PC-3 (cell line): Measurements from ENCODE around the gene TMEM94. TPM values are rescaled to one million over a fixed set of nuclear protein-coding genes. Genes with fewer than 3 reads are reported as not detected.

Source experiments
- ATAC-seq: fragments of 200-7000 bp; cut with Tn5 transposase; 2 replicates; pipeline ENCODE4 v1.9.1; 2020; ENCODE audit warnings: mild to moderate bottlenecking, moderate library complexity
- BruUV-seq: library from RNA; stranded (reverse); fragments of 400-500 nt; replicated peaks from 2 replicates; lab custom pipeline; 2021; lab: Mats Ljungman, UMichigan
- CTCF ChIA-PET: fragments of 300-600 bp; sonication (Branson Sonifier 250); formaldehyde crosslinking; loops from one replicate; lab custom pipeline; 2022; ENCODE audit warnings: antibody characterized with exemption; lab: Charles Lee
- POLR2A ChIA-PET: fragments of 300-600 bp; sonication (Branson Sonifier 250); formaldehyde crosslinking; loops from one replicate; lab custom pipeline; 2022; ENCODE audit warnings: antibody characterized with exemption; ENCODE audit not compliant: unreplicated experiment; lab: Charles Lee
- DNase-seq: peaks from one replicate; pipeline ENCODE4 v3.0.0-alpha.2; 2015
- H2AFZ ChIP-seq: fragments of 300-600 bp; sonication (generic); 2 replicates; pipeline ENCODE4 v1.6.0; 2016; ENCODE audit warnings: antibody characterized with exemption, low read length
- H3F3A ChIP-seq: fragments of 300-600 bp; sonication (generic); one replicate; pipeline ENCODE4 v1.6.0; 2017; ENCODE audit warnings: antibody characterized with exemption, low read length, control low read depth, mild to moderate bottlenecking; ENCODE audit not compliant: unreplicated experiment
- H3K27ac ChIP-seq: fragments of 300-600 bp; sonication (generic); 2 replicates; pipeline ENCODE4 v1.5.1; 2016; ENCODE audit warnings: mild to moderate bottlenecking, low read length
- H3K27me3 ChIP-seq: fragments of 300-600 bp; sonication (generic); 2 replicates; pipeline ENCODE4 v1.6.1; 2016; ENCODE audit warnings: low read length, mixed read lengths
- H3K36me3 ChIP-seq: fragments of 300-600 bp; sonication (generic); 2 replicates; pipeline ENCODE4 v1.6.1; 2016; ENCODE audit warnings: low read depth, mixed run types, low read length, mixed read lengths
- H3K4me1 ChIP-seq: fragments of 300-600 bp; sonication (generic); 2 replicates; pipeline ENCODE4 v1.5.1; 2016; ENCODE audit warnings: low read length; ENCODE audit not compliant: insufficient read depth
- H3K4me2 ChIP-seq: fragments of 300-600 bp; sonication (generic); 2 replicates; pipeline ENCODE4 v1.6.0; 2016; ENCODE audit warnings: low read length
- H3K4me3 ChIP-seq: fragments of 300-600 bp; sonication (generic); 2 replicates; pipeline ENCODE4 v1.5.1; 2016; ENCODE audit warnings: mild to moderate bottlenecking, low read length, mixed read lengths
- H3K79me2 ChIP-seq: fragments of 300-600 bp; sonication (generic); 2 replicates; pipeline ENCODE4 v1.6.1; 2017; ENCODE audit warnings: low read length, mixed read lengths
- H3K9ac ChIP-seq: fragments of 300-600 bp; sonication (generic); 2 replicates; pipeline ENCODE4 v1.6.0; 2016; ENCODE audit warnings: mild to moderate bottlenecking, low read length
- H3K9me2 ChIP-seq: fragments of 300-600 bp; sonication (generic); replicated peaks from 2 replicates; pipeline ENCODE4 v1.6.1; 2016; ENCODE audit warnings: mixed run types, low read length, mixed read lengths
- H3K9me3 ChIP-seq: fragments of 300-600 bp; sonication (generic); 2 replicates; pipeline ENCODE4 v1.6.1; 2016; ENCODE audit warnings: low read length, mixed read lengths
- H4K20me1 ChIP-seq: fragments of 300-600 bp; sonication (generic); 2 replicates; pipeline ENCODE4 v1.6.1; 2016; ENCODE audit warnings: low read length, mixed read lengths
- CTCF ChIP-seq: fragments of 300-600 bp; sonication (generic); conservative IDR thresholded peaks from 2 replicates; pipeline ENCODE4 v1.5.1; 2017; ENCODE audit warnings: antibody characterized with exemption, low read depth, mild to moderate bottlenecking, low read length
- EZH2 ChIP-seq: fragments of 300-600 bp; sonication (generic); IDR thresholded peaks from one replicate; pipeline ENCODE4 v1.6.1; 2017; ENCODE audit warnings: antibody characterized with exemption, mild to moderate bottlenecking, low read length; ENCODE audit not compliant: unreplicated experiment
- EZH2phosphoT487 ChIP-seq: fragments of 300-600 bp; sonication (generic); IDR thresholded peaks from 2 replicates; pipeline ENCODE4 v1.6.1; 2018; ENCODE audit warnings: mild to moderate bottlenecking, antibody characterized with exemption, low read length, borderline replicate concordance
- intact Hi-C: fragments of 100-400 bp; cut with micrococcal nuclease; formaldehyde crosslinking; loops from 2 replicates; pipeline ENCODE4 v1.9.0; 2023
- total RNA-seq: library from RNA; depleted of rRNA; stranded (reverse); fragments of >200 nt; gene quantifications from 2 replicates; pipeline ENCODE4 v1.2.3, GENCODE V29; 2014

TMEM94 gene
- total RNA-seq, 1 experiment from 2014 or later: 45.6 TPM

- Histone ChIP-seq H3K36me3 (no peaks in the 10 kb centered on the region; the same call in 1 of the 2 replicates), H3K27me3 (no peaks in the 10 kb centered on the region), H4K20me1 (no peaks in the 10 kb centered on the region), H3K4me1 (no peaks in the 10 kb centered on the region), H3K4me2 (no peak overlapping the region), H3K4me3 (no peak overlapping the region), H3F3A (no peaks in the 10 kb centered on the region), H3K27ac (no peak overlapping the region), H3K9me2 (no peaks in the 10 kb centered on the region), H3K79me2 (no peaks in the 10 kb centered on the region), H3K9me3 (no peaks in the 10 kb centered on the region), H3K9ac (no peak overlapping the region), H2AFZ (no peak overlapping the region)
- no peak; the same call in 1 of the 2 replicates for TF ChIP-seq CTCF
- TF ChIP-seq EZH2: no peak
- TF ChIP-seq EZH2phosphoT487: no peak
- POLR2A ChIA-PET: interaction anchor here (0.7 kb wide), 1 partner anchor 141 kb away, joined by 4 read pairs; no protein-coding TSS in a partner anchor
- no TSS peak for BruUV-seq
- no peak for DNase-seq
- intact Hi-C loops: loop anchor here (1.0 kb wide), 1 partner anchor 61 kb away; no protein-coding TSS in a partner anchor
- CTCF ChIA-PET: no interaction called here
- no peak for ATAC-seq
Observed at GRCh38 chr17:75486951-75487350, 30.5 kb downstream of the TMEM94 start.

- ChIA-PET POLR2A (interaction anchor here (0.7 kb wide), 1 partner anchor 142 kb away, joined by 4 read pairs; no protein-coding TSS in a partner anchor), CTCF (no interaction called here)
- H3K4me3 ChIP-seq: no peak overlapping the region
- no peak overlapping the region for H3K4me2 ChIP-seq
- H4K20me1 ChIP-seq: no peaks in the 10 kb centered on the region
- H3K4me1 ChIP-seq: no peaks in the 10 kb centered on the region
- H3K36me3 ChIP-seq: peaks cover under 1% of the 10 kb centered on the region; the same call in 1 of the 2 replicates
- no peaks in the 10 kb centered on the region for H3K9me3 ChIP-seq
- no peaks in the 10 kb centered on the region for H3K27me3 ChIP-seq
- TF ChIP-seq CTCF (no peak; the same call in 1 of the 2 replicates), EZH2phosphoT487 (no peak), EZH2 (no peak)
- no peak overlapping the region for H3K27ac ChIP-seq
- intact Hi-C loops: loop anchor here (1.0 kb wide), 1 partner anchor 61 kb away; no protein-coding TSS in a partner anchor
- no peaks in the 10 kb centered on the region for H3K79me2 ChIP-seq
- no peak overlapping the region for H2AFZ ChIP-seq
- ATAC-seq (no peak), DNase-seq (no peak)
- no peaks in the 10 kb centered on the region for H3F3A ChIP-seq
- H3K9ac ChIP-seq: no peak overlapping the region
- no peaks in the 10 kb centered on the region for H3K9me2 ChIP-seq
- no TSS peak for BruUV-seq
Observed at GRCh38 chr17:75487351-75488070, 31.1 kb downstream of the TMEM94 start.
